HEK293T (cell line): Measurements from ENCODE around the gene CEP192.

ENCODE experiments used
- CTCF ChIA-PET: fragments of 350-600 bp; formaldehyde crosslinking; extraction: SDS; loops from one replicate; lab custom pipeline; 2021; ENCODE audit warnings: antibody characterized with exemption, inconsistent platforms; lab: Yijun Ruan, JAX
- POLR2A ChIA-PET: fragments of 350-600 bp; formaldehyde crosslinking; extraction: SDS; loops from one replicate; lab custom pipeline; 2020; ENCODE audit warnings: antibody characterized with exemption, inconsistent platforms; lab: Yijun Ruan, JAX
- DNase-seq: peaks from one replicate; pipeline ENCODE4 v3.0.0; 2012; ENCODE audit warnings: mixed read lengths; ENCODE audit errors: extremely low spot score
- ARNT ChIP-seq: fragments of 450-650 bp; IDR thresholded peaks from 2 replicates; pipeline ENCODE4 v1.6.1; 2017; ENCODE audit warnings: mild to moderate bottlenecking
- BHLHE40 ChIP-seq: fragments of 450-650 bp; IDR thresholded peaks from 2 replicates; pipeline ENCODE4 v1.6.1; 2016; ENCODE audit warnings: mild to moderate bottlenecking, moderate library complexity, borderline replicate concordance
- CTBP1 ChIP-seq: fragments of 450-650 bp; IDR thresholded peaks from 2 replicates; pipeline ENCODE4 v1.6.1; 2016; ENCODE audit warnings: borderline replicate concordance
- ELF4 ChIP-seq: fragments of 450-650 bp; IDR thresholded peaks from 2 replicates; pipeline ENCODE4 v1.6.1; 2017; ENCODE audit warnings: antibody characterized with exemption
- FOXA1 ChIP-seq: fragments of 450-650 bp; IDR thresholded peaks from 2 replicates; pipeline ENCODE4 v1.6.1; 2016; ENCODE audit warnings: mild to moderate bottlenecking
- FOXK2 ChIP-seq: fragments of 450-650 bp; IDR thresholded peaks from 2 replicates; pipeline ENCODE4 v1.6.1; 2016; ENCODE audit warnings: mild to moderate bottlenecking
- FOXM1 ChIP-seq: fragments of 450-650 bp; IDR thresholded peaks from 2 replicates; pipeline ENCODE4 v1.6.1; 2017; ENCODE audit warnings: mild to moderate bottlenecking, borderline replicate concordance
- HDGF ChIP-seq: fragments of 450-650 bp; IDR thresholded peaks from 2 replicates; pipeline ENCODE4 v1.6.1; 2017; ENCODE audit warnings: antibody characterized with exemption, borderline replicate concordance
- L3MBTL2 ChIP-seq: fragments of 450-650 bp; conservative IDR thresholded peaks from 2 replicates; pipeline ENCODE4 v1.6.1; 2016; ENCODE audit warnings: mild to moderate bottlenecking
- LEF1 ChIP-seq: fragments of 450-650 bp; IDR thresholded peaks from 2 replicates; pipeline ENCODE4 v1.6.1; 2017; ENCODE audit warnings: mild to moderate bottlenecking, borderline replicate concordance
- NFRKB ChIP-seq: fragments of 450-650 bp; IDR thresholded peaks from 2 replicates; pipeline ENCODE4 v1.6.1; 2016; ENCODE audit warnings: mild to moderate bottlenecking, moderate library complexity
- SP1 ChIP-seq: fragments of 450-650 bp; IDR thresholded peaks from 2 replicates; pipeline ENCODE4 v1.6.1; 2017
- SUZ12 ChIP-seq: fragments of 450-650 bp; IDR thresholded peaks from 2 replicates; pipeline ENCODE4 v1.6.1; 2016; ENCODE audit warnings: mild to moderate bottlenecking
- TARDBP ChIP-seq: fragments of 450-650 bp; IDR thresholded peaks from 2 replicates; pipeline ENCODE4 v1.6.1; 2016
- ZNF384 ChIP-seq: fragments of 450-650 bp; IDR thresholded peaks from 2 replicates; pipeline ENCODE4 v1.6.1; 2016
- TF ChIP-seq, protein P1 (sequence below): fragments of 450-650 bp; IDR thresholded peaks from 2 replicates; pipeline ENCODE4 v1.6.1; 2016

Gene CEP192

DNA sequence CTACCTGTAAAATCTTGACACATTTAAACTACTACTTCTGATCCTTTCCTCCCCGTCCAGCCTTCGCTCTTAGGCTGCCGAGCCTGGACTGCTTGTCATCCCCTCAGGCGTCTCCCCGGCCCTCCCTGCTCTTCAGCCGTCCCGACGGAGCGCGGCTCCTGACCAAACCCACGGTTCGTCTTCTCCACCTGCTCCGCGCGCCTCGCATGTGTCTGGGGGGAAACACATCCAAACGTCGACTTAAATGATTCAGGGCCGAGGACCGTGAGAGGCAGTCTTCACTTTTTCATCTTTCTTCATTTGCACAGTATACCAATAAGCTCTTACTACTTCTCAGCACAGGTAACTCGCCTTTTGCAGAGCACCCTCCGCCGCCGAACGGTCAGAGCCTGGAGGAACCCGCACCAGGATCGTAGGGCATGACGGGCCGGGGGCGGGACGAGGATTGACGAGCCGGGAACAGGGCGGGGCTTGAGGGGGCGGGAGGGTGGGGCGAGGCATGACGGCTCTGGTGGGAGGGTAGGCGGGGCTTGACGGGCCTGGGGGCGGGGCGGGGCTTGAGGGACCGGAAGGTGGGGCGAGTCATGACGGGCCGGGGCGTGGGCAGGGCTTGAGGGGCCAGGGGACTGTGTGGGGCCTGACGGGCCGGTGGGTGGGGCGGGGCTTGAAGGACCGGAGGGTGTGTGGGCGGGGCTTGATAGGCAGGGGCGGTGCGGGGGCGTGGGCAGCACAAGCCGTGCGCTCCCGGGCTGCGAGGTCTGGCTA is 43.7 kb upstream of the CEP192 start, which contains the start of gene SEH1L:
SEH1L (plus strand) TSS at position 727 of the 765 bp plus-strand sequence. CDS start 111 bp downstream, outside the sequence.
- DNase-seq, result peak; percentile 92
- ChIA-PET POLR2A (no interaction called here), CTCF (no interaction called here)
- TF ChIP-seq SP1 (no peak), ZNF384 (no peak), TARDBP (no peak), CTBP1 (no peak), ELF4 (no peak), L3MBTL2 (peak; percentile 84)
- TF ChIP-seq, protein P1, sequence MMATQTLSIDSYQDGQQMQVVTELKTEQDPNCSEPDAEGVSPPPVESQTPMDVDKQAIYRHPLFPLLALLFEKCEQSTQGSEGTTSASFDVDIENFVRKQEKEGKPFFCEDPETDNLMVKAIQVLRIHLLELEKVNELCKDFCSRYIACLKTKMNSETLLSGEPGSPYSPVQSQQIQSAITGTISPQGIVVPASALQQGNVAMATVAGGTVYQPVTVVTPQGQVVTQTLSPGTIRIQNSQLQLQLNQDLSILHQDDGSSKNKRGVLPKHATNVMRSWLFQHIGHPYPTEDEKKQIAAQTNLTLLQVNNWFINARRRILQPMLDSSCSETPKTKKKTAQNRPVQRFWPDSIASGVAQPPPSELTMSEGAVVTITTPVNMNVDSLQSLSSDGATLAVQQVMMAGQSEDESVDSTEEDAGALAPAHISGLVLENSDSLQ, result peak; percentile 47; the same call in 1 of the 2 replicates

DNA sequence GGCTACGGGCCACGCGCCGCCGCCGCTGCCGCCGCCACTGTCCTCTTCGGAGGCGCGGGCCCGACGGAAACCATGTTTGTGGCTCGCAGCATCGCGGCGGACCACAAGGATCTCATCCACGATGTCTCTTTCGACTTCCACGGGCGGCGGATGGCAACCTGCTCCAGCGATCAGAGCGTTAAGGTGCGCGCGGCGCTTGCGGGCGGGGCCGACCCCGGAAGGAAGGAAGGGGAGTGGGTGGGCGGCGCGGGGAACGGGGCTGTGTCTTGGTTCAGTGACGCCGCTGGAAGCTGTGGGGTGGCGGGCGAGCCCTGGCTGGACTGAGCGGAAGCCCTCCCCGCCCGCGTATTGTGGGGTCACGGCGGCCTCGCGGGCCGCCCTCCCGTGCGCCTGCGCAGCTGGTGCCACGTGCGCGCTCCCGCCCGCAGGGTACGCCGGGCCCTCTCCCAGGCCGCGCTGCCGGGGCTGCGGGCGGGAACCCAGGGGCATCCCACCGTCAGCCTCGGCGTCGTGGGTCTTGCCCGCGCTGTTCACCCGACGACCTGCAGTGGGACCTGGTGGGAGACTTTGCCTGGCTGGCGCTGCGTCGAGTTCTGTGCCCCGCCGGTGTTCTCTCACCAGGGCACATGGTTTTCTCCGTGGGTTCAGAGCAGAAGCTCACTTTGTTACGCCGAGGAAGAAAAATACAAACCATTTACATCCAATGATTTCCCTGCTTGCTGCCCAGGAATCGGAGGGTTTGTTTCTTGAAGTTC is 42.9 kb upstream of the CEP192 start:
- POLR2A ChIA-PET, result interaction anchor here (0.6 to 1.1 kb wide), 3 partner anchors 9 to 43 kb away, joined by 3 to 5 read pairs (median 3); no protein-coding TSS in a partner anchor
- TF ChIP-seq L3MBTL2 (peak; percentile 99), LEF1 (no peak), ELF4 (peak; percentile 41; the same call in 1 of the 2 replicates)
- CTCF ChIA-PET, result no interaction called here
- DNase-seq, result peak; percentile 73

DNA sequence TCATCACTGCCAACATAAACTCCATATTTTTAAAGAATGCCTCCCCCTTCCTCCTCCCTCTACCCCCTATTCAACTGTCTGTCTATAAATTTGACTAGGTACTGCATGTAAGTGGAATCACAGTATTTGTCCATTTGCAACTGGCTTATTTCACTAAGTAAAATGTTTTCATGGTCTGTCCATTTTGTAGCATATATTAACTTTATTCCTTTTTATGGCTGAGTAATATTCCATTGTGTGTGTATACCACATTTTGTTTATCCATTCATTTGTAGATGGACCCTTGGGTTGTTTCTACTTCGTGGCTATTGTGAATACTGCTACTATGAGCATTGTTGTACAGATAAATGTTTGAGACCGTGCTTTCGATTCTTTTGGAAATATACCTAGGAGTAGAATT is 32.7 kb upstream of the CEP192 start:
- CTCF ChIA-PET, result no interaction called here
- POLR2A ChIA-PET, result no interaction called here
- TF ChIP-seq LEF1, result no peak
- no peak for TF ChIP-seq FOXM1
- TF ChIP-seq CTBP1, result no peak
- TF ChIP-seq BHLHE40, result no peak
- no peak for TF ChIP-seq NFRKB
- TF ChIP-seq L3MBTL2, result no peak
- no peak for TF ChIP-seq FOXK2
- TF ChIP-seq ELF4, result no peak
- TF ChIP-seq, protein P1, result no peak
- no peak for TF ChIP-seq HDGF
- TF ChIP-seq SUZ12, result no peak
- no peak for TF ChIP-seq FOXA1
- TF ChIP-seq ZNF384, result no peak
- no peak for TF ChIP-seq SP1
- no peak for TF ChIP-seq TARDBP
- no peak for TF ChIP-seq ARNT
- DNase-seq, result no peak

DNA sequence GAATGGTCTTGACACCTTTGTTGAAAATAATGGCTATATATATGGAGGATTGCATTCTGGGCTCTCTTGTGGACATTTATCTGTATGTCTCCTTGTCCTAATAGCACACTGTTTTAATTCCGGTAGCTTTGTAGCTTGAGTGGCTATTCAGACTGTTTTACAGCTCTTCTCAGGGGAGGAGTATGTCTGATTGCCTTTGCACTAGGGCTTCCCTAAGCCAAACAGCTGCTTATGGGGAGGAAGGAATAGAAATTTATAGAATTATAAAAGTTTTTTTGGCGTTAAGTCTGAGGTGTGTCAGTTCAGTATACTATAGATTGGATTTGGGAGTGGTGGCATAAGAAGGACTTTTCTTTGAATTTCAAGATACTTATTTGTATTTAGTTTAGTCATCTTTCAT is 30.8 kb upstream of the CEP192 start:
- TF ChIP-seq LEF1 (no peak), ARNT (no peak), SP1 (no peak), FOXA1 (no peak), TARDBP (no peak), FOXM1 (no peak), HDGF (no peak)
- TF ChIP-seq, protein P1, result no peak
- POLR2A ChIA-PET, result no interaction called here
- DNase-seq, result no peak
- CTCF ChIA-PET, result interaction anchor here (0.9 kb wide), 1 partner anchor 200 kb away, joined by 3 read pairs; no protein-coding TSS in a partner anchor

DNA sequence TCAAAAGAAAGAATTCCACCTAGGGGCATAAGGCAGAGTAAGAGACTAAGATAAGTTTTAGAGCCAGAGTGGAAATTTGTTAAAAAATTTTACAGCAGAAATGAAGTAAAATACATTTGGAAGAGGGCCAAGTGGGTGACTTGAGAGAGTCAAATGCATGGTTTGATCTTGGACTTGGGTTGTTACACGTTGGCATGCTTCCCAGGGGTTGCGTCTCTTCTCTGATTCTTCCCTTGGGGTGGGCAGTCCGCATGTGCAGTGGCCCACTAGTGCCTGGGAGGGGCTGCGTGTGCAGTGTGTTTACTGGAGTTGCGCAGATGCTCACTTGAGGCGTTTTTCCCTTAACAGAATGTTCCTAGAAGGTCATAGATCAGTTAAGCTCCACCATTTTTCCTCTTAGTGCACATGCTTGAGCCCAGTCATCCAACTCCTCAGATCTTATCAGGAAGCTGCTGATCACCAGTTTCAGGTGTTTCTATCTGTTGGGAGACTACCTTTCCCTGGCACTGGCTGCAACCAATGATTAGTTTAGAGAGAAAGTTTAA is 30.2 kb upstream of the CEP192 start:
- ChIA-PET CTCF (interaction anchor here (0.9 kb wide), 1 partner anchor 199 kb away, joined by 3 read pairs; no protein-coding TSS in a partner anchor), POLR2A (no interaction called here)
- TF ChIP-seq ARNT, result no peak
- TF ChIP-seq FOXA1, result no peak
- TF ChIP-seq HDGF, result no peak

DNA sequence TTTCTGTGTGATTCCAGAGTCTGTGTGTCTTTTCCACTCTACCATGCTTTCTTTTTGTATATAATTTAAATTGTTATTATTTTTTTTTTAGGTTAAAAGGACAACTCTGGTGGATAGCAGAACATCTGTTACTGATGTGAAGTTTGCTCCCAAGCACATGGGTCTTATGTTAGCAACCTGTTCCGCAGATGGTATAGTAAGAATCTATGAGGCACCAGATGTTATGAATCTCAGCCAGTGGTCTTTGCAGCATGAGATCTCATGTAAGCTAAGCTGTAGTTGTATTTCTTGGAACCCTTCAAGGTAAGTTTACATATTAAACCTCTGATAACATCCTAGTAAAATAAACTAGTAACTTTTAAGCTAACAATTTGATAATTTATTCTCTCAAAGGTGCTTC is 28.1 kb upstream of the CEP192 start:
- POLR2A ChIA-PET, result interaction anchor here (1.0 kb wide), 1 partner anchor 28 kb away, joined by 3 read pairs; the partner anchor contains the start of gene CEP192
- CTCF ChIA-PET, result no interaction called here
- DNase-seq, result no peak
- TF ChIP-seq FOXA1 (no peak), BHLHE40 (no peak), ARNT (no peak), L3MBTL2 (no peak), SP1 (no peak), NFRKB (no peak), CTBP1 (no peak), ZNF384 (no peak), HDGF (no peak), SUZ12 (no peak), TARDBP (no peak), FOXM1 (no peak), ELF4 (no peak), FOXK2 (no peak), LEF1 (no peak)
- TF ChIP-seq, protein P1, result no peak

More for the DNA sequence above, 30.2 kb upstream of the CEP192 start:
- DNase-seq, result no peak
